H9 (cell line): ENCODE results near the gene FAM184A. TPM values are rescaled to one million over a fixed set of nuclear protein-coding genes. Genes with fewer than 3 reads are reported as not detected.

ENCODE experiments used
- DNase-seq: peaks from one replicate; pipeline ENCODE4 v3.0.0-alpha.2; 2017
- H2AFZ ChIP-seq: one replicate; pipeline ENCODE4 v1.6.1; 2013; ENCODE audit warnings: mild to moderate bottlenecking, low read length, control low read depth, moderate library complexity
- H2AK5ac ChIP-seq: 2 replicates; pipeline ENCODE4 v1.6.1; 2013; ENCODE audit warnings: low read length, control low read depth, mixed read lengths; ENCODE audit not compliant: insufficient read length
- H2BK120ac ChIP-seq: one replicate; pipeline ENCODE4 v1.6.1; 2013; ENCODE audit warnings: low read depth, mild to moderate bottlenecking, low read length, control low read depth, inconsistent platforms; ENCODE audit not compliant: poor library complexity, severe bottlenecking
- H2BK12ac ChIP-seq: 2 replicates; pipeline ENCODE4 v1.6.1; 2013; ENCODE audit warnings: low read length, control low read depth, mixed read lengths, low read depth; ENCODE audit not compliant: insufficient read length
- H2BK15ac ChIP-seq: 2 replicates; pipeline ENCODE4 v1.6.1; 2013; ENCODE audit warnings: low read depth, low read length, control low read depth
- H2BK20ac ChIP-seq: one replicate; pipeline ENCODE4 v1.6.1; 2013; ENCODE audit warnings: low read depth, mild to moderate bottlenecking, low read length, control low read depth, inconsistent platforms; ENCODE audit not compliant: poor library complexity, severe bottlenecking
- H2BK5ac ChIP-seq: 2 replicates; pipeline ENCODE4 v1.6.1; 2013; ENCODE audit warnings: low read length, control low read depth, mixed read lengths; ENCODE audit not compliant: insufficient read length
- H3K14ac ChIP-seq: 2 replicates; pipeline ENCODE4 v1.6.1; 2013; ENCODE audit warnings: low read length, control low read depth; ENCODE audit not compliant: insufficient read depth
- H3K18ac ChIP-seq: 2 replicates; pipeline ENCODE4 v1.6.1; 2013; ENCODE audit warnings: low read depth, mild to moderate bottlenecking, mixed read lengths, low read length, control low read depth; ENCODE audit not compliant: insufficient read length
- H3K23ac ChIP-seq: 2 replicates; pipeline ENCODE4 v1.6.1; 2013; ENCODE audit warnings: low read length, control low read depth, mixed read lengths, low read depth; ENCODE audit not compliant: insufficient read length
- H3K23me2 ChIP-seq: 2 replicates; pipeline ENCODE4 v1.6.1; 2013; ENCODE audit warnings: low read depth, mild to moderate bottlenecking, mixed read lengths, low read length, control low read depth; ENCODE audit not compliant: insufficient read length, poor library complexity, severe bottlenecking
- H3K27ac ChIP-seq: 2 replicates; pipeline ENCODE4 v1.5.1; 2013; ENCODE audit warnings: low read length, control low read depth, mixed read lengths, low read depth; ENCODE audit not compliant: insufficient read length
- H3K27me3 ChIP-seq: 2 replicates; pipeline ENCODE4 v1.6.1; 2013; ENCODE audit warnings: low read length, control low read depth, inconsistent platforms; ENCODE audit not compliant: insufficient read depth
- H3K4ac ChIP-seq: 2 replicates; pipeline ENCODE4 v1.6.1; 2013; ENCODE audit warnings: low read depth, mild to moderate bottlenecking, control low read depth, inconsistent platforms, low read length, moderate library complexity
- H3K4me1 ChIP-seq: 2 replicates; pipeline ENCODE4 v1.6.1; 2013; ENCODE audit warnings: low read length, control low read depth, inconsistent platforms; ENCODE audit not compliant: insufficient read depth
- H3K4me2 ChIP-seq: 2 replicates; pipeline ENCODE4 v1.6.1; 2013; ENCODE audit warnings: low read length, control low read depth, mixed read lengths; ENCODE audit not compliant: insufficient read length, insufficient read depth
- H3K56ac ChIP-seq: 2 replicates; pipeline ENCODE4 v1.6.1; 2013; ENCODE audit warnings: low read depth, mild to moderate bottlenecking, mixed read lengths, low read length, control low read depth; ENCODE audit not compliant: insufficient read length
- H3K79me1 ChIP-seq: 2 replicates; pipeline ENCODE4 v1.6.1; 2013; ENCODE audit warnings: low read depth, mild to moderate bottlenecking, moderate library complexity, low read length, control low read depth, inconsistent platforms; ENCODE audit not compliant: insufficient read depth, poor library complexity, severe bottlenecking
- H3K79me2 ChIP-seq: 2 replicates; pipeline ENCODE4 v1.6.1; 2013; ENCODE audit warnings: low read length, control low read depth, inconsistent platforms; ENCODE audit not compliant: insufficient read depth
- H3K9ac ChIP-seq: 2 replicates; pipeline ENCODE4 v1.6.1; 2013; ENCODE audit warnings: low read length, control low read depth, mixed read lengths; ENCODE audit not compliant: insufficient read length; ENCODE audit errors: extremely low read depth
- H3K9me3 ChIP-seq: one replicate; pipeline ENCODE4 v1.6.1; 2013; ENCODE audit warnings: low read depth, low read length, inconsistent platforms; ENCODE audit not compliant: control insufficient read depth
- H3T11ph ChIP-seq: one replicate; pipeline ENCODE4 v1.6.1; 2013; ENCODE audit warnings: mild to moderate bottlenecking, low read length, control low read depth, inconsistent platforms
- H4K20me1 ChIP-seq: one replicate; pipeline ENCODE4 v1.6.1; 2013; ENCODE audit not compliant: control insufficient read depth, insufficient read length, insufficient read depth
- H4K5ac ChIP-seq: 2 replicates; pipeline ENCODE4 v1.6.1; 2013; ENCODE audit warnings: low read depth, mild to moderate bottlenecking, mixed read lengths, low read length, control low read depth; ENCODE audit not compliant: insufficient read length
- H4K8ac ChIP-seq: replicated peaks from 2 replicates; pipeline ENCODE4 v1.6.1; 2013; ENCODE audit warnings: low read length, control low read depth, mixed read lengths, low read depth; ENCODE audit not compliant: insufficient read length
- H4K91ac ChIP-seq: 2 replicates; pipeline ENCODE4 v1.6.1; 2013; ENCODE audit warnings: low read depth, mild to moderate bottlenecking, moderate library complexity, mixed read lengths, low read length, control low read depth; ENCODE audit not compliant: insufficient read length
- H3K27ac Mint-ChIP-seq, 3 experiments: 2 replicates in 2 of 3; 3 replicates in 1 of 3; pipeline ENCODE4 v1.8.0; 2020 to 2021; ENCODE audit warnings: mixed read lengths in 3 of 3, mild to moderate bottlenecking in 1 of 3, moderate library complexity in 1 of 3
- H3K27me3 Mint-ChIP-seq: 2 replicates; pipeline ENCODE4 v1.8.0; 2021; ENCODE audit warnings: low read depth, mild to moderate bottlenecking, moderate library complexity, mixed read lengths
- H3K36me3 Mint-ChIP-seq, 3 experiments: 2 replicates in 2 of 3; 3 replicates in 1 of 3; pipeline ENCODE4 v1.8.0; 2020 to 2021; ENCODE audit warnings: low read depth in 3 of 3, mixed read lengths in 3 of 3; ENCODE audit not compliant: insufficient read depth in 1 of 3
- H3K4me1 Mint-ChIP-seq, 2 experiments: 2 replicates each; pipeline ENCODE4 v1.8.0; 2020; ENCODE audit warnings: mixed read lengths in 2 of 2
- H3K4me3 Mint-ChIP-seq, 2 experiments: 2 replicates in 1 of 2; 3 replicates in 1 of 2; pipeline ENCODE4 v1.8.0; 2020 to 2021; ENCODE audit warnings: mild to moderate bottlenecking in 2 of 2, mixed read lengths in 2 of 2, moderate library complexity in 1 of 2
- H3K9me3 Mint-ChIP-seq, 2 experiments: 2 replicates in 1 of 2; 3 replicates in 1 of 2; pipeline ENCODE4 v1.8.0; 2020; ENCODE audit warnings: mild to moderate bottlenecking in 2 of 2, mixed read lengths in 2 of 2, moderate library complexity in 1 of 2
- CTCF ChIP-seq: fragments of 200-600 bp; sonication (generic); conservative IDR thresholded peaks from 3 replicates; pipeline ENCODE4 v1.8.0; 2021; ENCODE audit warnings: antibody characterized with exemption, mild to moderate bottlenecking
- WGBS: extraction: QIAGEN DNeasy Blood & Tissue Kit; methylation state at CpG from one replicate; pipeline ENCODE4 v1.1.7; 2013; ENCODE audit warnings: missing lambda C conversion rate, low lambda C conversion rate, mixed read lengths; ENCODE audit not compliant: insufficient read length; ENCODE audit errors: extremely low coverage; 5-methylcytosine and 5-hydroxymethylcytosine counted together
- total RNA-seq: library from RNA; stranded (reverse); gene quantifications from 2 replicates; pipeline ENCODE4 v1.2.1, GENCODE V29; 2021

FAM184A gene
- total RNA-seq, 1 experiment from 2014 or later, result 11.4 TPM

- H3K4me1 Mint-ChIP-seq, result peaks cover 74 to 75% of the 10 kb centered on the region in 2 experiments
- peaks cover 5% of the 10 kb centered on the region; the same call in 1 of the 2 replicates for H3K4me1 ChIP-seq
- H2BK20ac ChIP-seq, result no peak overlapping the region
- WGBS, result no CpG with 5 or more reads among the region's 6 CpGs
- no peak overlapping the region for H4K91ac ChIP-seq
- H2BK15ac ChIP-seq, result no peak overlapping the region
- H3K79me2 ChIP-seq, result no peaks in the 10 kb centered on the region; the same call in 1 of the 2 replicates
- H4K20me1 ChIP-seq, result no peaks in the 10 kb centered on the region
- no peak overlapping the region for H2AFZ ChIP-seq
- DNase-seq, result no peak
- no peak overlapping the region for H3K56ac ChIP-seq
- H3K23me2 ChIP-seq, result no peaks in the 10 kb centered on the region
- no peak overlapping the region for H2BK12ac ChIP-seq
- no peak overlapping the region for H3K23ac ChIP-seq
- no peaks in the 10 kb centered on the region; a peak in 2 of 7 replicates for H3K36me3 Mint-ChIP-seq
- H3K27ac Mint-ChIP-seq, result peak overlapping the region in 1 of 3 experiments; percentile 16; a peak in 2 of 7 replicates
- H2AK5ac ChIP-seq, result no peak overlapping the region
- TF ChIP-seq CTCF, result no peak
- no peak overlapping the region for H4K5ac ChIP-seq
- H3K14ac ChIP-seq, result no peak overlapping the region
- no peak overlapping the region for H3K18ac ChIP-seq
- H3K9me3 ChIP-seq, result no peaks in the 10 kb centered on the region
- H3K79me1 ChIP-seq, result no peaks in the 10 kb centered on the region
- H3K9ac ChIP-seq, result no peak overlapping the region
- no peak overlapping the region for H2BK120ac ChIP-seq
- H3K27me3 ChIP-seq, result no peaks in the 10 kb centered on the region
- no peak overlapping the region for H3K27ac ChIP-seq
- no peak overlapping the region for H4K8ac ChIP-seq
- H3T11ph ChIP-seq, result no peak overlapping the region
- H3K4ac ChIP-seq, result no peak overlapping the region
- H3K27me3 Mint-ChIP-seq, result no peaks in the 10 kb centered on the region
- H3K9me3 Mint-ChIP-seq, result no peaks in the 10 kb centered on the region; a peak in 1 of 5 replicates
- H3K4me3 Mint-ChIP-seq, result no peak overlapping the region
- H2BK5ac ChIP-seq, result no peak overlapping the region
- H3K4me2 ChIP-seq, result no peak overlapping the region
Observed at GRCh38 chr6:119040636-119041035, 37.8 kb downstream of the FAM184A start.
